NCI-H524 treated with DMSO at 0.1 percent for 48 hours (cell line): Measurements from ENCODE around the gene GMCL2.

Experiments
- DNase-seq: peaks from one replicate; lab custom pipeline; 2025; lab: John Stamatoyannopoulos, UW

Gene GMCL2

DNA sequence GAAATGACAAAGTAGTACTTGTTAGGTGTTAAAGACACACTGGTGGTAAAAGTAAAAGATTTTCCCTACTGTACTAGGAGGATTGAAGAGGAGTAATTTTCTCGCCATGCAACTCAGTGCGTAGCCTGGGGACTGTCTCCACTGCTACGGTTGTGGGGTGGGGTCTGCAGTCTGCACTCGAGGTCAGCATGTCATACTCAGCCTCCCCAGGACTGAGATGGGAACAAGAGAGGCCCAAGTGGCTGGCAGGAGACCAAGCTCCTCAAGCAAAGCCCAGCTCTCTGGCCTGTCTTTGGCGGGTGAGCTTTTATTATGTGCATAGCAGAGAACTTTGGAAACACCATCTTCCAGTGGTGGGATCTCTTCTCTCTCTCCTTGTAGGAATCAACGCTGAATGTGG lies 43.9 kb downstream of the GMCL2 start:
- no peak for DNase-seq

DNA sequence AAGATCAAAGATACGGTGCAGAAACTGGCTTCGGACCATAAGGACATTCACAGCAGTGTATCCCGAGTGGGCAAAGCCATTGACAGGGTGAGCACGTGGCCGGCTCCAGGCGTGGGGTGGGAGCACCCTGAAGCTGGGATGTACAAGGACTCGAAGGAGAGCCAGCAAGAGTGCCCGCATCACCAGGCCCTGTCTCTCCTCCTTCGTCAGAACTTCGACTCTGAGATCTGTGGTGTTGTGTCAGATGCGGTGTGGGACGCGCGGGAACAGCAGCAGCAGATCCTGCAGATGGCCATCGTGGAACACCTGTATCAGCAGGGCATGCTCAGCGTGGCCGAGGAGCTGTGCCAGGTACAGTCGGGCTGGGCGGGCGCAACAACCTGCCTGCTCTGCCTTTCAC lies 44.5 kb downstream of the GMCL2 start:
- no peak for DNase-seq

DNA sequence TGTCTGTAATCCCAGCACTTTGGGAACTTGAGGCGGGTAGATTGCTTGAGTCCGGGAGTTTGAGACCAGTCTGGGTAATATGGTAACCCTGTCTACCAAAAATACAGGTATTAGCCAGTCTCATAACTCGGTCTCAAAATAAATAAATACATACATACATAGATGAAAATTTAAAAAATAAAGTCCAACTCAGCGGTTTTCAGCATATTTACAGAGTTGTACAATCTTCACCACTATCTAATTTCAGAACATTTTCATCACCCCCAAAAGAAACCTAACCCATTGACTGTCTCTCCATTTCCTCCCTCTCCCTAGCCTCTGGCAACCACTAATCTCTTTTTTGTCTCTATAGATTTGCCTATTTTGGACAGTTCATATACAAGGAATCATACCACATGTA lies 45.6 kb downstream of the GMCL2 start:
- no peak for DNase-seq

DNA sequence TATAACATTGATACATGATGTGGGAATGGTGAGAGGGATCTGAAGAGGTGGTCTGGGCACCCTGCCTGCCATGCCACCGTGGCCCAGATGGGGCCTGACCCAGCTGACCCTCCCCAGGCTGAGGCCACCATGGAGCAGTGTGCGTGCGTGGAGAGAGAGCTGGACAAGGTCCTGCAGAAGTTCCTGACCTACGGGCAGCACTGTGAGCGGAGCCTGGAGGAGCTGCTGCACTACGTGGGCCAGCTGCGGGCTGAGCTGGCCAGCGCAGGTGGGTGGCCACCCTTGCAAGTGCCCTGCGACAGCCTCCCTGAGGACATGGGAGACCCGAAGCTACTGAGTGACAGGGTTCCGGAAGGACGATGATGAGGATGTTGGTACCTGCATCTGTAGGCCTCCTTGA lies 49.2 kb downstream of the GMCL2 start:
- no peak for DNase-seq

DNA sequence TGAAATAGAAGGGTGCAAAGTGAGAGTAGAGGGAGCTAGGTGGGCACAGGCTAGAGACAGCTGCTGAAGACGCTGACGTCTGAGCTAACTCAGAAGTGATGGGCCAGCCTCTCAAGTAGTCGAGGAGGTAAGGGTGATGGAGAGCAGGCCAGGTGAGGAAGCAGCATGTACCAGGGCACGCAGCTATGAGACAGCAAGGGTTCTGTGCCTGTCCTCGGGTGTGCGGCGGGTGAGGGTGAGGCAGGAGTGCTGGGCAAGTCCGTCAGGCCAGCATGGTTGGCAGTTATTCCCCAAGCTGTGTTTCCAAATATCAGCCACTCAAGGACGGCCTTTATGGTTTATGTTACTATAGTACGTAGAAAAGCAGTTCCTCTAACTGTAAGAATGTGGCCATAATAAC lies 50.2 kb downstream of the GMCL2 start:
- no peak for DNase-seq
